Esophagus muscularis mucosa (tissue), 4 donors: Measurements from ENCODE around the gene CCBE1. TPM values are rescaled to one million over a fixed set of nuclear protein-coding genes. Genes with fewer than 3 reads are reported as not detected.

Source experiments
- DNase-seq: peaks from one replicate; pipeline ENCODE4 v3.0.0-alpha.2; 2017; ENCODE audit errors: extremely low spot score
- H3K27ac ChIP-seq, 4 donors: fragments of 200-600 bp; sonication (generic); replicated peaks in 1 of 4; 1 replicate in 3 of 4; 2 replicates in 1 of 4; pipeline ENCODE4 v1.5.1; 2016 to 2019; ENCODE audit warnings: mild to moderate bottlenecking in 1 of 4
- H3K27me3 ChIP-seq, 4 donors: fragments of 200-600 bp; sonication (generic); one replicate each; pipeline versions ENCODE4 v1.5.1 to v1.6.0; 2016 to 2019
- H3K36me3 ChIP-seq, 4 donors: fragments of 200-600 bp; sonication (generic); one replicate each; pipeline ENCODE4 v1.5.1; 2016 to 2019
- H3K4me1 ChIP-seq, 4 donors: fragments of 200-600 bp; sonication (generic); one replicate each; pipeline ENCODE4 v1.5.1; 2016 to 2019
- H3K4me3 ChIP-seq, 4 donors: fragments of 200-600 bp; sonication (generic); 1 replicate in 2 of 4; 2 replicates in 2 of 4; pipeline ENCODE4 v1.5.1; 2016 to 2019; ENCODE audit warnings: mild to moderate bottlenecking in 4 of 4, moderate library complexity in 1 of 4
- H3K9me3 ChIP-seq, 4 donors: fragments of 200-600 bp; sonication (generic); 1 replicate in 3 of 4; 2 replicates in 1 of 4; pipeline ENCODE4 v1.5.1; 2016 to 2019
- EP300 ChIP-seq: sonication (generic); formaldehyde crosslinking; IDR thresholded peaks from one replicate; pipeline ENCODE4 v1.6.1; 2017; ENCODE audit warnings: antibody characterized with exemption
- POLR2A ChIP-seq: fragments of 450-650 bp; IDR thresholded peaks from one replicate; pipeline ENCODE4 v1.6.1; 2017; ENCODE audit warnings: antibody characterized with exemption, moderate library complexity, mild to moderate bottlenecking, low read depth
- POLR2AphosphoS5 ChIP-seq, 2 donors: sonication (generic); formaldehyde crosslinking; IDR thresholded peaks; one replicate each; pipeline ENCODE4 v1.6.1; 2017; ENCODE audit warnings: antibody characterized with exemption in 2 of 2
- WGBS: methylation state at CpG from one replicate; pipeline ENCODE4 v1.1.5; 2018; 5-methylcytosine and 5-hydroxymethylcytosine counted together
- intact Hi-C: fragments of 100-400 bp; cut with DNase I; formaldehyde crosslinking; loops from one replicate; pipeline ENCODE4 v1.15.1; 2023
- total RNA-seq, 4 donors: library from RNA; depleted of rRNA; stranded (reverse); fragments of >200 nt; gene quantifications; one replicate each; pipeline versions ENCODE4 v1.1.0 to v1.2.1, GENCODE V29; 2016
- TF ChIP-seq, protein P1 (sequence below), 3 experiments: fragments of 200-600 bp in 2 of 3; fragments of 450-650 bp in 1 of 3; sonication (generic) in 2 of 3; IDR thresholded peaks; one replicate each; pipeline ENCODE4 v1.5.1; 2017 to 2019; ENCODE audit warnings: antibody characterized with exemption in 3 of 3, mild to moderate bottlenecking in 2 of 3, moderate library complexity in 1 of 3

CCBE1 gene
- total RNA-seq, 4 donors from 2014 or later = 1.6 to 11.1 (median 2.7) TPM

DNA sequence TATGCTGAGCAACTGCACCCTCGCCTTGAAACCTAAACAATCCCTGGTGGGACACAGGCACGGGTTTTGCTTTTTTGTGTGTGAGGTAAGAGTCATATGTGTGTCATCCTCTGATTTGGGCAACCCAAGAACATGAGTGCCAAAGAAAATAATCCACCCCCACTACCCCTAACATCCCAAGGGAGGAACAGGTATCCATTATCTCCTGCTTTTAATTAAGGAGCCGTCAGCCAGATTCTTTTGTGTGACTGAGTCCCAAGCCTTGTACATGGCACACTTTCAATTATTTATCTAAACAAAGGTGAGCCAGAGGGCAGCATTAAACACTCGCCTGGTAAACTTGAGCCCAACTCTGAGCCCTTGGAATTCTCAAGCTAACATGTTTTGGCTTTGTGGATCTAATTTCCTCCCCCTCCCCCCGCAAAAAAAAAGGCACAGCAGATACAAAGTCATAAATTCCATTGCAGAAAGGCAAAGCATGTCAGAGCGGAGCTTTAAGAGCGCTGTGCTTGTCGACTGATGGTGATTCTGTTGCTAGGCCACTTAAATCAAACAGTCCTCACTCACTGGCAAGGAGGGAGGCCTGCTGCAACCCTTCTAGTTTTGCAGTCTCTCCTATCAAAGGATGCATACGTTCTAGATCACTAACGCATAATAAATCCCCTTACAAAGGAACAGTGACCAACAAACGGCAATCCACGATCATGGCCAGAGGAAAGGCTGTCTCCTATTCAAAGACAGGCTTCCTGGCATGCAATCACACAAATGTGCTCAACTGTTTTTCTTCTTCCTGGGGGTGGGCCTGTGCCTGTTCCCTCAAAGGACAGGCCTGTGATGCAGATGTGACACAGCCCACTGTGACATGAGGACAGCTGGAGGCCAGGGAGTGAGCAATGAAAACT is 194.7 kb downstream of the CCBE1 start:
- H3K4me1 ChIP-seq = peaks cover 17 to 23% (median 19%) of the 10 kb centered on the region in 4 donors
- TF ChIP-seq, protein P1, sequence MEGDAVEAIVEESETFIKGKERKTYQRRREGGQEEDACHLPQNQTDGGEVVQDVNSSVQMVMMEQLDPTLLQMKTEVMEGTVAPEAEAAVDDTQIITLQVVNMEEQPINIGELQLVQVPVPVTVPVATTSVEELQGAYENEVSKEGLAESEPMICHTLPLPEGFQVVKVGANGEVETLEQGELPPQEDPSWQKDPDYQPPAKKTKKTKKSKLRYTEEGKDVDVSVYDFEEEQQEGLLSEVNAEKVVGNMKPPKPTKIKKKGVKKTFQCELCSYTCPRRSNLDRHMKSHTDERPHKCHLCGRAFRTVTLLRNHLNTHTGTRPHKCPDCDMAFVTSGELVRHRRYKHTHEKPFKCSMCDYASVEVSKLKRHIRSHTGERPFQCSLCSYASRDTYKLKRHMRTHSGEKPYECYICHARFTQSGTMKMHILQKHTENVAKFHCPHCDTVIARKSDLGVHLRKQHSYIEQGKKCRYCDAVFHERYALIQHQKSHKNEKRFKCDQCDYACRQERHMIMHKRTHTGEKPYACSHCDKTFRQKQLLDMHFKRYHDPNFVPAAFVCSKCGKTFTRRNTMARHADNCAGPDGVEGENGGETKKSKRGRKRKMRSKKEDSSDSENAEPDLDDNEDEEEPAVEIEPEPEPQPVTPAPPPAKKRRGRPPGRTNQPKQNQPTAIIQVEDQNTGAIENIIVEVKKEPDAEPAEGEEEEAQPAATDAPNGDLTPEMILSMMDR (IDR thresholded peaks at IDR 0.05) = no peak
- no peak for TF ChIP-seq EP300
- TF ChIP-seq POLR2AphosphoS5 (IDR thresholded peaks at IDR 0.05) = no peak
- no peak for TF ChIP-seq POLR2A
- peak; percentile 91 for DNase-seq
- H3K4me3 ChIP-seq = no peak overlapping the region
- intact Hi-C loops = no loop called here
- no peaks in the 10 kb centered on the region for H3K27me3 ChIP-seq
- H3K36me3 ChIP-seq = no peaks in the 10 kb centered on the region
- WGBS = 21% methylated on average over 12 of the region's 12 CpGs
- peak overlapping the region; percentile 18 to 57 (median 40) for H3K27ac ChIP-seq
- H3K9me3 ChIP-seq = no peaks in the 10 kb centered on the region

DNA sequence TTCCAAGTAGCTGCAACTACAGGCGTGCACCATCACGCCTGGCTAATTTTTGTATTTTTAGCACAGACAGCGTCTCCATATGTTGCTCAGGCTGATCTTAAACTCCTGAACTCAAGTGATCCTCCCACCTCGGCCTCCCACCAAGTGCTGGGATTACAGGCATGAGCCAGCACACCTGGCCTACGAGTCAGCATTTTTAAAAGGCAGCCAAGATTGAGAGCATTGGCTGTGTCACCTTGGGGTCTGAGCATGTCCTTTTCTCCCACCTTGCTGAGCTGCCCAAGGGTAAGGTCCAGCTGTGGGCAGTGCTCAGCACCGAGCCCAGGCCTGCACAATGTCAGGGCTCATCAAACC is 195.3 kb downstream of the CCBE1 start:
- Histone ChIP-seq H3K4me3 (no peak overlapping the region), H3K4me1 (peaks cover 17 to 23% (median 19%) of the 10 kb centered on the region in 4 donors), H3K27ac (peak overlapping the region; percentile 18 to 57 (median 40)), H3K36me3 (no peaks in the 10 kb centered on the region), H3K9me3 (no peaks in the 10 kb centered on the region), H3K27me3 (no peaks in the 10 kb centered on the region)
- 64% methylated on average over 6 of the region's 6 CpGs for WGBS
- intact Hi-C loops = no loop called here
- no peak for DNase-seq
- no peak for TF ChIP-seq POLR2AphosphoS5 (IDR thresholded peaks at IDR 0.05)

DNA sequence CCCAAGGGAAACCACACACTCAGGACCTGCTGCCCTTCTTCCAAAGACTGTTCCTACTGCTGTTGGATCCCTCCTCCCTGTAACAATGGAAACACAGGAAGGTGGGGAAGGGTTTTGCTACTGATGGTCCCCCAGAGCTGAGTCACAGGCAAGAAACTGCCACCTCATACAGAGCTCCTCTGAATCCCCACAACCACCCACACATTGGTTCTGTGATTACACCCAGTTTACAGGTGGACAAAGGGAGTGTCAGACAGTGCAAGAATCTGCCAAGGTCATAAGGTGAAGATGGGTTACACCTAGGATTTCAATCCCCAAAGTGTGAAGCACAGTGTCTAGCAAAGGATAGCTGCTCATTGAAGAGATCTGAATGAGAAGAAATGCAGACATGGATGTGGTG is 196.5 kb downstream of the CCBE1 start:
- no peak for DNase-seq
- intact Hi-C loops = no loop called here
- no peaks in the 10 kb centered on the region for H3K27me3 ChIP-seq
- H3K27ac ChIP-seq = no peak overlapping the region
- TF ChIP-seq POLR2AphosphoS5 (IDR thresholded peaks at IDR 0.05) = no peak
- peaks cover 17 to 23% (median 19%) of the 10 kb centered on the region in 4 donors for H3K4me1 ChIP-seq
- no peak overlapping the region for H3K4me3 ChIP-seq
- no peaks in the 10 kb centered on the region for H3K36me3 ChIP-seq
- H3K9me3 ChIP-seq = no peaks in the 10 kb centered on the region

DNA sequence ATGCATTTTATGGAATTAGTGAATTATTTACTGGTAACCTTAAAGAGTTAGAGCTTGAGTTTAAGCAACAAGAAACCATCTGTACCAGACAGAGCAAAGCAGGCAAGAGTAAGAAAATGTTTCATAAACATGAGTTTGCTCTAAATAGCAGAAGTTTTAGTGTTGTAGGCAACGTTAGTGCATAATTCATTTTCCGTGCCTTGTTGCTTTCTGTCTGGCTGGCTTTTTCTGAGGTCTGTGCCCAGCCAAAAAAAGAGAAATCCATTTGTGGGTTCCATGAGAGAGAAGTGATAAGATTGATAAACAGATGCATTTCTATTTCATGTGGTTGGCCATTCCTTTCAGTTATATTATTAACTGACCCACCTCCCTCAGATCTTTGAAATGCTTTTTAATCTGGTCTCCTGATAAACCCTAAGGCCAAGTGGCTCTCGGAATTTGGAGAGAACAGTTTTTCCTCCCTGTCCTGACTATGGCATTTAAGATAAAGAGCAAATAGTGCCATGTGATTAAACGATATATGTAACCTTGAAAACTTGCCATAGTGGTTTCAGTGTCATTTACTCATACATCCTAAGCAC is 198.6 kb downstream of the CCBE1 start:
- H3K9me3 ChIP-seq = no peaks in the 10 kb centered on the region
- no peak overlapping the region for H3K27ac ChIP-seq
- no peaks in the 10 kb centered on the region for H3K36me3 ChIP-seq
- H3K4me3 ChIP-seq = no peak overlapping the region
- 87% methylated on average over 4 of the region's 4 CpGs for WGBS
- TF ChIP-seq POLR2A (no peak), POLR2AphosphoS5 (IDR thresholded peaks at IDR 0.05) (no peak), EP300 (no peak)
- TF ChIP-seq, protein P1 (IDR thresholded peaks at IDR 0.05) = no peak
- peaks cover 17 to 21% (median 19%) of the 10 kb centered on the region in 4 donors for H3K4me1 ChIP-seq
- intact Hi-C loops = no loop called here
- no peak for DNase-seq
- H3K27me3 ChIP-seq = no peaks in the 10 kb centered on the region

DNA sequence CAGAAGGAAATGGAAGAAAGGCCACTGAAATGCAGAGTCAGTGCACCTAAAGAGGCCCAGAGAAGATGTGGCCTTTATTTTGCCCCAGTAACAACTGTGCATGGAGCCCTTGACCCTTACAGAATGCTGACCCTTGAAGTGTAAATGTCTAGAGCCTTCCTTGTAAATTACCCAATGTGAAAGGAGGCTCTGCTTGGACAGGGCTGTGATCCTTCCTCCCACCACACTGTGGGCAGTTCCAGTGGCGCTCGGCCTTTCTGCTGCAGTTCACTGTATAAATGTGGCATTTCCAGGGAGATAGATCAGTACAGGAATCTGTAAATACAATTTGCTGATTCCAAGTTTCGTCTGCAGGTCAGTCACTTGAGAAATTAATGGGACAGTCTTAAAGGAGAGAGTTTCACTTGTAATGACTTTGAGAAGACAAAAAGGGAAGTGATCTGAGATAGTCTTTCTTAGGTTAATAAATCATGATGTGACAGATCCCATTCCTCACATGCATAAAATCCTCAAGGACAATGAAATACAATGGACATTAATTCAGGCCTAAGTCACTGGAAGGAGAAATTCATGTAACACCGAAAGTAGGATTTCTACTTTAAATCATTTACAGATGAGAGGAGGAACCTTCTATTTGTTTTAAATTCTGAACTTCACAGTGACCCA is 204.3 kb downstream of the CCBE1 start:
- no peak for DNase-seq

More for the DNA sequence above, 204.3 kb downstream of the CCBE1 start:
- H3K4me3 ChIP-seq = no peak overlapping the region
- intact Hi-C loops = no loop called here
- no peak overlapping the region for H3K27ac ChIP-seq
- no peaks in the 10 kb centered on the region for H3K36me3 ChIP-seq
- no peaks in the 10 kb centered on the region for H3K4me1 ChIP-seq
- H3K9me3 ChIP-seq = no peaks in the 10 kb centered on the region
- TF ChIP-seq POLR2AphosphoS5 (IDR thresholded peaks at IDR 0.05) (no peak), EP300 (no peak), POLR2A (no peak)
- TF ChIP-seq, protein P1 (IDR thresholded peaks at IDR 0.05) = no peak
- no peaks in the 10 kb centered on the region for H3K27me3 ChIP-seq
- 91% methylated on average over 4 of the region's 4 CpGs for WGBS
